ENCODE measurements around the gene CLRN1.
A peak's percentile ranks its signal among the peaks of the same experiment; 100 is the strongest.
"Not testable (repeated sequence)": the region's sequence is repeated elsewhere in the genome, so short reads cannot be mapped to it uniquely, and the experiment has no call there.

The CLRN1 gene

GRCh38 chr3:150972366-150973071 lies at the start of gene CLRN1:
Gene CLRN1 (minus strand): TSS chr3:150972727. CDS start chr3:150972708, 19 bp downstream.
- DNase-seq: no peak

DNA sequence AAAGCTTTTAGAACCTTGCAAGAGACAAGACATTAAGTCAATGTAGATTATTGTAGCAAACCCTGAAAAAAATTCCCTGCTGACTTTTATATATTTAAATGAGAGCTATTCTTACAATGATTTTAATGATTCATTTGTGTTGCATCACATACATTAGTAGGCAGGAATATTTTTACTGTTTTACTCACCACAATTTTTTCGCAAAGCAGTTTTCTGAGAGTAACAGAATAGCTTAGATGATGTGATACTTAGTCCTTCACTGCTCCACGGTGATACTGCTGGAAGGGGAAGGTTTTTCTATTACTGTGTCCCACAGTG lies 43.9 kb upstream of the CLRN1 start:
- no peak for DNase-seq

GRCh38 chr3:151015767-151016477 lies 43.4 kb upstream of the CLRN1 start:
- no peak for DNase-seq

DNA sequence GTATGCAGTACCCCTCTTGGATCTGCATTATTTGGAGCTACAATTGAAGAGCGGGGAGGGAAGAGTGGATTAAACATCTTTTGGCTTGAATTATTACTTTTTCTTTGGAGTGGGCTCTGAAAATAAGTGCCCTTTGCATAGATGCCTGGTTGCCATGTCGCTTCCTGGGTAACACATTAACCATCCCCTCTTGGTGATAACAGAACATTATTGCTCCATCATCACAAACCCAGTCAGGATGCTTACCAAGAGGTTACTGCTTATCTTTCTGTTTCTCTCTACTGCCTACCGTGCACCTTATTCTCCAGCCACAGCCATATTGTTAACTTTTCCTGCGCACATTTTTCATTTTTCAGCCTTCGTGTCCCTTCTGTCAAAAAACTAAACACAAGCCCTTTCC lies 42.7 kb upstream of the CLRN1 start:
- no peak for DNase-seq

GRCh38 chr3:151014501-151015018 lies 42.0 kb upstream of the CLRN1 start:
- DNase-seq: no peak

DNA sequence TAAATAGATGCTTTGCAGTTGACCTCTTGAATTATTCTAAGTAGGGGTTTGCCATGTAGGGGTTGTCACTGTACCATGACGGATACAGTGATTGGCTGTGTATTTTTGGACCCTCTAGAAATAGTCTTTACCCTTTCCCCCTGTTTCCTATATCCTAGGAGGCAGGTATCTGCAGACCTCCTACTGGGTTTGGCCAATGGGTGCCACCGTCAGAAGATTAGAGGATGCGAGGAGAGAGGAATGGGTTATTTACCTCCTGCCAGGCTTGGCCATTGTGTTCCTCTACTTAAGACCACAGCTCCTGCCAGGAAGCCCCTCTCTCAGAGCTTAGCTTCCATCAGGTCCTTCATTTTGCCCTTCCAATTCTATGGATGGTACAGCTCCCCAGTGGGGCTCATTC lies 40.2 kb upstream of the CLRN1 start:
- DNase-seq: no peak

GRCh38 chr3:151011427-151011826 lies 38.9 kb upstream of the CLRN1 start:
- DNase-seq: no peak

DNA sequence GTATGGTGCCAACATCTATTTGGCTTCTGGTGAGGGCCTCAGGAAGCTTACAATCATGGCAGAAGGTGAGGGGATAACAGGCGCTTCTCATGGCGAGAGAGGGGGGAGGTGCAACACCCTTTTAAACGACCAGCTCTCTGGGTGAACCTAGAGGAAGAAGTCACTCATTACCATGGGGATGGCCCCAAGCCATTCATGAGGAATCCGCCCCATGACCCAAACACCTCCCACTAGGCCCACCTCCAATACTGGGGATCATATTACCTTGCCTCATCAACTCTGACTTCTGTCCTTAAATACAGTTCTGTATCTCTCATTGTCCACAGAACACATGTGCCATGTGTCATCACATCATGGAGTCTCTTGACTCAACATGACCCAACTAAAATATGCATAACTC lies 37.5 kb upstream of the CLRN1 start:
- no peak for DNase-seq

DNA sequence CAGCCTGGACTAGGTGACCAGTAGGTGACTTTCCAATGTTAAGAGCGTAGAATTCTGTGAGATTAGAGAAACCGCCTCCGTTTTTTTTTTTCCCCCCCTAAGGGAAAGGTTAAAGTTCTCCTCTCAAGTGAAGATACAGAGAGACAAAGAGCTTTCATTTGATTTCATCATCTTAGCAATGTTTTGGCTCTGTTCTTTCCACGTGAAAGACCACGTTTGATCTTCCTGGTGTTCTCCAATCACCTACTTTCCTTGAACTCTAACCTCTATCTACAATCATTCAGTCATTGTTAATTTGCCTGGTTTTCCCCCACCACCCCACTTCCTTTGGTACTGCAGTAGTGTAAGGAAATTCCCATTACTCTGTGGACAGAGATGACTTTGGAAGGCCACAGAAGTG lies 36.9 kb upstream of the CLRN1 start:
- no peak for DNase-seq

DNA sequence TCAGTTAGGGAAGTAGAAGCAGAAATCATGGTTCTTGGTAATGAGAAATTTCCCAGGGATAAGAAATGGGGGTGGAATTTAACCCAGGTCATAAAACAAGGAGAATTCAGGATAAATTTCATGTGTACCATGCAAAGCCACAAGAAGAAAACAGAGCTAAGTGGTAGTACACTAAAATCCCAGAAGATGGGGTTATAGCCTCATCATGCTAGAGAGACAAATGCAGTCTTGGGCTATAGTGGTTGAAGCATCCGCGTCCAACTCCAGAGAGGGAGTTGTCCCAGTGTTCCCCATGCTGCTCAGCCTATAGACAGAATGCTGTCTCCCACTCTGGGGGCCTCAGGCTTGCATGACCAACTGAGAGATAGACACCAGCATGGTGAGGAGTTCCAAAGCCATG lies 36.2 kb upstream of the CLRN1 start:
- peak; percentile 6 for DNase-seq

DNA sequence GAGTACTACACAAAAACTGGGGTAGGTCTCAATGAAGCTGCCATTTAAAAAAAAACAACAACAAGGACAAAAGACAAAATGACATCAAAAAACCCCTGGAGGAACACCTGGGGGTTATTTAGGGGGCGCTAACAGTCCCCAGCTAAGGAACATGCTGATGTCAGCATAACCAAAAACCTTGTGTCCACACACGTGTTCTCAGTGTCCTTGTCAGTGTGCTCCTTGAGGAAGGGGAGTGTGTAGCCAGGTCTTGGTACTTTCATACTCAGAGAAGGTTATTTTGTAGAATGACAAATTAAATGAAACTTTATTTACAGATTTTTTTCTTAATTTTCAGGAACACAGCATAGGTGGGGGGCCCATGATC lies 31.2 kb upstream of the CLRN1 start:
- DNase-seq: no peak

DNA sequence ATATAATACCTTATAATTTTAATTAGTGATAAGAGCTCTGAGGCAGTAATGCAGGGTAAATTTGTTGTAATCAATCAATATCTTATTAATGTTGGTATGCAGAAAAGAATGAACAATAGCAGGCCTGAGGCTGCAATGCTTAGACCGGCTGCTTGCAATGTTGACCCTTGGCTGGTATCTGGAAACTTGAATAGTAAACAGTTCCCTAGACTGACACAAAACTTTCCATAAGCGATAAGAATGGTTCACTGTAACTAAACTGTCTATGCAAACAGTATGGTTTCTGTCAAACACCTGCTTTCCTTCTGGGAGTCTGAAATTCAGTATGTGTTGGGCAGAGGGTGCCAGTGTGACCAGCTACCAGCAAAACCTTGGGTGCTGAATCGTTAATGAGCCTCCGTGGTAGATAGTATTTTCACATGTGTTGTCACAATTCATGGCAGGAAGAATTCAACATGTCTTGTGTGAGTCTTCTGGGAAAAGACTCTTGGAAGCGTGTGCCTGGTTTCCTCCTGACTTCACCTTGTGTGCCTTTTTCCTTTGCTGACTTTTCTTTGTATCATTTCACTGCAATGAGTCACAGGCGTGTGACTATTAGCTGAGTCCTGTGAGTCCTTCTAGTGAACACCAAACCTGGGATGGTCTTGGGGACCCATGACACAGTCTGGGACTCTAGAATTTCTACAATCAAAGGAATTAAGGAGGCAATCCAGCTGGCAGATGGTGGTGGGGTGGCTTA lies 30.7 kb upstream of the CLRN1 start:
- DNase-seq: no peak

GRCh38 chr3:151002003-151002981 lies 29.8 kb upstream of the CLRN1 start:
- no peak for DNase-seq

DNA sequence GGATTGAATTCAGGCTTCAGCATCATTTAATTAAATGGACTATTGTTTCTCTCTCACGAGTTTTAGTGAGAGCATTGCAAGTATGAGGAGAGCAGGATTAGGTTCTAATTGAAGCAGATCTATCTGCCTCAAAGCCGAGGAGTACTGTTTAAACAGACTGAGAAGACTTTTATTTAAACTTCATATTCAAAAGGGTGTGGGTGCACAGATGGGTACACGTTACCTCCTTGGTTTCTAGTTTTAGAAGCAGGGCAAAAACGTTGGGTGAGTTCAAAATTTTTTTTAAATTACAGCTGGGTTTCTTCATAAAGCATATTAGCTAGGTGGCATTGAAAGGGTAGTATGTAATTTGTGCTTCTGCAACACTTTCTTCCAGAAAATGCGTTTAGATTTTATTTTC lies 26.5 kb upstream of the CLRN1 start:
- DNase-seq: no peak

DNA sequence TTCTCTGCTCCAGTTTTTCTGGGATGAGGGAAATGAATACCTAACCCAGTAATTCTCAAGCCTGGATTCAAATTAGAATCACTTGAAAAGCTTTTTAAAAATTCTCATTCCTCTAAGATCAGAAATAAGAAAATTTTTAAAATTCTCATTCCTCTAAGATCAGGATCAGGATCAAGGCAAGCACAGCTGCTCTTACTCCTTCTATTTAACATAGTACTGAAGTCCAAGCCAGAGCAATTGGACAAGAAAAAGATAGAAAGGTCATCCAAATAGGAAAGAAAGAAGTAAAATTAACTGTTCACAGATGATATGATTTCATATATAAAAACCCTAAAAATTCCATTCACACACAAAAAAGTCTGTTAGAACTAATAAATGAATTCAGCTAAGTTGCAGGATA lies 24.2 kb upstream of the CLRN1 start:
- DNase-seq: no peak

DNA sequence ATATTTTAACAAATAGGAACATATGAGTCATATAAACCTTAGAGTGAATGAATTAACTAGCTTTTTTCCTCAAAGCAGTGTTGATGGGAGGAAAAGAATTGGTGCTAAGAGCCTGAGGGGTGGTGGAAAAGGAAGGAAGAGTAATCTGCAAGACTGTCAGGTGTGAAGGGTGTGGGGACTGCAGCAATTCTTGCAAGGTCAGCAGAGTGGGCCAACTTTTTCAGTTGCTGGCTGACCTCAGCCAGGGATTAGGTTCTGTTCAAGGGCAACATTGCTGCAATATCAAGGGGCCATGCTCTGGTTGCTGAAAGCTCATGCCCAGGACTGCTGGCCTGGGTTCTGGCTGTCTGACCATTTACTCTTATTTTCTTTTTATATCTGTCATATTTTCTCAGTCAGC lies 23.0 kb upstream of the CLRN1 start:
- DNase-seq: no peak

DNA sequence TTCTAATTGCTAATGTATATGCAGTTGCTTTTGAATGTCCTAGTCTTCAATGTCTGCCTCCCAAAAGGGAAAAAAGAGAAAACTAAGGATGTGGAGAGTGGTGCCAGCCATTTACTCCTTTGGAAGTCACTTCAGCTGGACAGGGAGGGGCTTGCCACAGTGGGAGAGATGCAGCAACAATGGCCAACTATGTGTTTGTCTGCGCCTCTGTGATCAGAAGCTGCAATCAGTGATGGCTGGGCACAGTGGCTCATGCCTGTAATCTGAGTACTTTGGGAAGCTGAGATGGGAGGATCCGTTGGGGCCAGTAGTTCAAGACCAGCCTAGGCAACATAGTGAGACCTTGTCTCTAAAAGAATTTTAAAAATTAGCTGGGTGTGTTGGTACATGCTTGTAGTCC lies 16.7 kb upstream of the CLRN1 start:
- no peak for DNase-seq

- not testable (repeated sequence) for DNase-seq
These were observed 15.9 kb upstream of the CLRN1 start for GRCh38 chr3:150988395-150988794.

DNA sequence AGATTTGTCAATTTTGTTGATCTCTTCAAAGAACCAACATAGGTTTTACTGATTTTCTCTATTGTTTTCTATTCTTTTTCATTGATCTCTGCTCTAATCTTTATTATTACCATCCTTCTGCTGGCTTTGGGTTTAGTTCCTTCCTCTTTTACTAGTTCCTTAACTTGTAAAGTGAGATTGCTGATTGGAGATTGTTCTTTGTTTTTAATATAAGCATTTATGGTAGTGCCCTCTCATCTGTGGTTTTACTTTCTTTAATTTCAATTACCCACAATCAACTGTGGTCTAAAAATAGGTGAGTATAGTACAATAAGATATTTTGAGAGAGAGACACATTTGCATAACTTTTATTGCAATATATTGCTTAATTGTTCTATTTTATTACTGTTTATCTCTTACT lies 13.2 kb upstream of the CLRN1 start:
- no peak for DNase-seq

- no peak for DNase-seq
These were observed 11.5 kb upstream of the CLRN1 start for GRCh38 chr3:150984066-150984465.

DNA sequence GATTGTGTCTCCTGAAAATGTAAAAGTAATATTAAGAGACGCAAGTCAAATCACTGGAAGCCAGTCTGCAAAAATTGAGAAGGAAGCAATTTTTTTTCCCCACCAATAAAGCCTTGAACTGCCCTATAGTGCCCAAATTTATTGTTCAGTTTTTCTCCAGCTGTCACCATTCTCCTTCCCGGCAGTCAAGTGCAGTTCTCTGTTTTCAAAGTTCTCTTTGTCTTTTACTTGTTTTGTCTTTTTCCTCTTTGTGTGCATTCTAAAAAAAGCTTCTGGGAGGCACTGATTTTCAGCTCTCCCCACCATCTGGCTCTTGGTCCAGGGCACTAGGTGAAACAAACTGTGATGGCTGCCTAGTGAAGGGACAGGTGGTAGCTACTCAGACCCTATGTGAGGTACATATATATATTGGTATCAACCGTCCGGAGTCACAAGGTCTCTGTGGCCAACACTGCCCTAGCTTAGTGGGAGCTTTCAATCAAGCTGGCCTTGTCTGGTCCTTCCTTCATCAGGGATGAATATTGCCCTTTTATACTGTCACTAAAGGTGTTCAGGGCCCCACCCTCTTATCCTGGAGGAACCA lies 6.1 kb upstream of the CLRN1 start:
- DNase-seq: no peak

DNA sequence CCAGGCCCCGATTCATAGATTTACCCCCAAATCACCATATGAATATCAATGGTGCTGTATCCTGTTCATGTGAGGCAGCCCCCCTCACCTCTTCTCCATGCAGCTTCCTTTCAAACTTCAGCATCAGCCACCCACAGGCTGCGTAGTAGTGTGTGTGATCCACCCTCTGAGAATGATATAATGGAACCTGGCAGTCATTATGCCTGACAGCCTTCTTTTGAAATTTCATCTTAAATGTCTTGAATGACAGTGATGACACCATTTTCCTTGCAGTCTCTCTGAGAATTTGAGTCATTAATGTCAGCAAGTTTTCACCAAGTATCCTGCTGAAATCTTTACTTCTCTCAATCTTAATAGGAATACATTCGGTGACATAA lies 3.5 kb upstream of the CLRN1 start:
- no peak for DNase-seq

All from NCI-H1092 (cell line).